Suprapubic skin (tissue), 4 donors: ENCODE data around the gene RNF130.

ENCODE experiments used
- CTCF ChIP-seq, 2 donors: fragments of 200-600 bp in 1 of 2; fragments of 450-650 bp in 1 of 2; sonication (generic) in 1 of 2; IDR thresholded peaks; one replicate each; pipeline ENCODE4 v1.5.1; 2016 to 2019; ENCODE audit warnings: antibody characterized with exemption in 2 of 2, mild to moderate bottlenecking in 1 of 2, moderate library complexity in 1 of 2
- EP300 ChIP-seq: sonication (generic); formaldehyde crosslinking; IDR thresholded peaks from one replicate; pipeline ENCODE4 v1.6.1; 2017; ENCODE audit warnings: antibody characterized with exemption
- POLR2A ChIP-seq, 2 donors: fragments of 450-650 bp; IDR thresholded peaks; one replicate each; pipeline ENCODE4 v1.6.1; 2017; ENCODE audit warnings: antibody characterized with exemption in 2 of 2, mild to moderate bottlenecking in 2 of 2, moderate library complexity in 2 of 2
- POLR2AphosphoS5 ChIP-seq, 3 donors: sonication (generic); formaldehyde crosslinking; IDR thresholded peaks; one replicate each; pipeline ENCODE4 v1.6.1; 2017; ENCODE audit warnings: antibody characterized with exemption in 3 of 3

- no peak for TF ChIP-seq CTCF (IDR thresholded peaks at IDR 0.05)
- TF ChIP-seq POLR2A (IDR thresholded peaks at IDR 0.05) = no peak
- no peak for TF ChIP-seq EP300
- no peak for TF ChIP-seq POLR2AphosphoS5 (IDR thresholded peaks at IDR 0.05)
These were observed 643 bp upstream of the RNF130 start for GRCh38 chr5:180072256-180072548.
